HG03460 (cell line): ENCODE measurements around the gene ZNF581.

Experiments
- ATAC-seq: cut with Tn5 transposase; IDR thresholded peaks from one replicate; pipeline ENCODE4 v1.9.1; 2021; ENCODE audit not compliant: unreplicated experiment

Gene ZNF581

GRCh38 chr19:55691561-55692481 lies 48.4 kb downstream of the ZNF581 start:
- no peak for ATAC-seq

- ATAC-seq: no peak
These were observed 49.2 kb downstream of the ZNF581 start for GRCh38 chr19:55692681-55693081.

- ATAC-seq: no peak
These were observed 50.0 kb downstream of the ZNF581 start for GRCh38 chr19:55693336-55693974.

- no peak for ATAC-seq
These were observed 50.8 kb downstream of the ZNF581 start for GRCh38 chr19:55694241-55694655.

- no peak for ATAC-seq
These were observed 51.4 kb downstream of the ZNF581 start for GRCh38 chr19:55694656-55695491.
